HG02885 (cell line): ENCODE data around the gene NKX3-2.
A peak's percentile ranks its signal among the peaks of the same experiment; 100 is the strongest.

Experiments
- ATAC-seq: cut with Tn5 transposase; IDR thresholded peaks from one replicate; pipeline ENCODE4 v1.9.1; 2021; ENCODE audit warnings: mild to moderate bottlenecking; ENCODE audit not compliant: unreplicated experiment, poor library complexity

Gene NKX3-2

GRCh38 chr4:13546142-13546940, 2.0 kb upstream of the NKX3-2 start:
- no peak for ATAC-seq

GRCh38 chr4:13545394-13545808, 1.1 kb upstream of the NKX3-2 start:
- ATAC-seq = no peak

GRCh38 chr4:13544606-13545393, 492 bp upstream of the NKX3-2 start:
- ATAC-seq = peak; percentile 71

DNA sequence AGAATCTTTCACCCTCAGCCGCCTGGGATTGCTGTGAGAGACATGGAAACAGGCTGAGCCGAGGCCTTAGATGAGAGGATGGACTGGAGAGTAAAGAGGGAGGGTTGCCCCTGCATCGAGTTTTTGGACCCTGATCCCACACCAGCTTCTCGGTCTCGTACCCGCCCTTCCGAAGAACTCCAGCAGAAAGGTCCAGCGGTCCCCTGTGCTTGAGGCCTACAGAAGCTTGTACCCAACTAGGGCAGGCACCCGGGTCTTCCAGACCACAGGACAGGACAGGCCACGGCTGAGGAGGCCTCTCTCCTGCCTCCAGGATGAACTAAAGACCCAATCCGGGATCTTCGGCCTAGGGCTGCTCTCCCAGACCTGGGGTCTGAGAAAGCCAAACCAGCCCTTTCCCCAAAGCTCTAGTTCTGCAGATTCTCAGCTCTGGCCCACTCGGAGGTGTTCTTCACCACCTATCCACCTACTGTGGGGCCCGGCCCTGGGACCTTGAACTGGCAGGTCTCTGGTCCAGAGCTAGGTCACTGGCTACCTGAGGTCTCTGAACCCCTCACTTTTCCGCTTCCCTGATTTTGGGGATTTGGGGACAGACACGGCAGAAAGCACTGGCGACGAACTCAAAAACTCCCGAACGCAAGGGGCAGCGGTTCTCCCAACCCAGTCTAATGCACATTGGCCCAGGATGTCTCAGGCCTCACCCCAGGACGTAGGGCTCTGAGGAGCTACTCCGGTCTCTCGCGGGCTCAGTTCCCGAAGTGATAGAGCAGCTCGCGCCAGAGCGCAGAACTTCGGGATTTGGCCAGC, 1.1 kb downstream of the NKX3-2 start:
- no peak for ATAC-seq

DNA sequence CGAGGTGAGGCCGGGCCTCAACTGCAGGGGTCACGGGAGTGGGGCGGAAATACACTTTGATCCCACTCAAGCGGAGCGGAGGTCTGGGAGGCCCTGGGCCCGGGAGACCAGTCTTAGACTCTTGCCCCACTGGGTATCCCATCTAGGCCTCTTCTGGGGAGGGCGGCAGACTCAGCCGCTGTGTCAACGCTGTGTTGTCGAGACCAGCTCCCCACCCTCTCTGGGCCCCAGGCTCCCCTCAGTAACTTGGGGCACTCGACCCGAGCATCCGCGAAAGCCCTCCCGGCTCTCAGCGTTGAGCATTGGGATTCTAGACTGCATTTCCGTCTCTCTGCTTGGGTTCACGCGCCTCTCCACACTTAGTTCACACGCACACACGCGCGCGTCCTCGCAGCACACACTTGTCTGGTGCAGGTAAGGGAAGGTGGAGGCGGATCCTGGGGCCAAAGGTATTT, 1.7 kb downstream of the NKX3-2 start:
- ATAC-seq = no peak

GRCh38 chr4:13541720-13542576, 2.4 kb downstream of the NKX3-2 start:
- ATAC-seq = peak; percentile 42

- ATAC-seq = no peak
Observed at GRCh38 chr4:13541176-13541604, 3.1 kb downstream of the NKX3-2 start.

- no peak for ATAC-seq
Observed at GRCh38 chr4:13540446-13541175, 3.7 kb downstream of the NKX3-2 start.

DNA sequence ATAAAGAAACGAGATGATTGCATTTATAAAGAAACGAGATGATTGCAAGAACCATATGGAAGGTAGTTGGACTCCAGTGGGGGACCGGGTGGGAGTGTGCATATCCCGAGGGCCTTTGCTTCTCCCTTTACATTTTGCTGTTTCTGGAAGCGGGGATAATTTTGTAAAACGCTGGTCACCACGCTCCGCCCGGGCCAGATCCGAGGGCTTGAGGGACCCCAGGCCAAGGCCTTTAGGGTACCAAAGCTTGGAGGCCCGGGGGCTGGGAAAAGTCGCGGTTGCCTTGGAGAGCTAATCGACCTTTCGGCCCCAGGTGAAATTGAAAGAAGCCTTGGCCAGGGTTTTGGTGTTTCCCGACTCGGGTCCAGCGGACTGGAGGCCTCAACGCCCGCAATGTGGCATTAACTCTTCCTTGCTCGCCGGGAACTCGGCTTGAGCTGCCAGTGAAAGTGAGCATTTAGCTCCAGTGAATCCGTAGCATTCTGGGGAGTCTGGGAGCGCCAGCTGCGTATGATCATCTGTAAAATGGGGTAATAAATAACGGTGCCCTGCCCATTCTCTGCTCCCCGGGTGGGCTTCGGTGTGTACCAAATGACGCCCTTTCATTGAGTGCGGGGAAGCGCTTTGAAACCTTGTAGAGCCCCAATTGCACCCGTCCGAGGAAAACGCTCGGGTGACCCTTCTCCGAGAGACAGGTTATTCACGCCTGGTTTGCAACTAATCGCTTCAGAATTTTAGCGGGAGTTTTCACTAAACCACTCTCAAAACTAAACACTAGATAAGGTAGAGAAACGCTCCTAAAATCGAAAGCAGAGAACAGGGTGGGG, 4.5 kb downstream of the NKX3-2 start:
- no peak for ATAC-seq

- no peak for ATAC-seq
Observed at GRCh38 chr4:13539047-13539618, 5.2 kb downstream of the NKX3-2 start.

GRCh38 chr4:13538427-13538973, 5.8 kb downstream of the NKX3-2 start:
- no peak for ATAC-seq

DNA sequence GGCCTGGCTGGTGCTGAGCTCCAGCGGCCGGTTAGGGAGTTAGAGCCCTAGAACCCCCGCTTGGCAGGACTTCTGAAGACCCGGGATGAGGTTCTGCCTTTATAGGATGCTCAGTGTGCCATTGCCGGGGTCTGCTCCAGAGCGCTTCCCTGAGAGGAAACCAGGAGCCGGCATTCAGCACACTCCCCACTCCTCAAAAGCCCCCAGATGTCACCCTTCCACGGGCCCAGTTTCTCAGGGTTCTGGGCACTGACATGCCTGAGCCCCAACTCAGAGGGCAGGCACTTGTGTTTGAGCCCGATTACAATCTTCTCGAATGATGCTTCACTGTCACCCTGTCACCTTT, 6.5 kb downstream of the NKX3-2 start:
- no peak for ATAC-seq

- ATAC-seq = no peak
Observed at GRCh38 chr4:13537011-13537831, 7.1 kb downstream of the NKX3-2 start.

DNA sequence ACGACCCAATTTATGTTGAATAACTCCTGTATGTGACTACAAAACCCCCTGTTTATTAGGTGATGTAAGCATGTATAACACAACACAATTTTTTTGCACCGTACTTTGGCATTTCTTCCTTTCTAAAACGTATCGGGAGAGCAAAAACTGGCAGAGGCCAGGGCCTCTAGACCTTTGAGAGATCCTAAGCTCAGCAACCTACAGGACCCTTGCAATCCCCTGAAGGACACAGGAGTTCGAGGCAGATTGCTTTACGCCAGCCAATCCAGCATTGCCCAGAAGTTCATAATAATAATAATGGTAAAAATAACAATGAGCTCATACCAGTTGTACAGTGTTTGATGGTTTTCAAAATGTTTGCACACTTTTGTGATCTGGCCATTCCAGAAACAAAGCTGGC, 7.7 kb downstream of the NKX3-2 start:
- ATAC-seq = no peak

GRCh38 chr4:13535708-13536361, 8.5 kb downstream of the NKX3-2 start:
- ATAC-seq = no peak

DNA sequence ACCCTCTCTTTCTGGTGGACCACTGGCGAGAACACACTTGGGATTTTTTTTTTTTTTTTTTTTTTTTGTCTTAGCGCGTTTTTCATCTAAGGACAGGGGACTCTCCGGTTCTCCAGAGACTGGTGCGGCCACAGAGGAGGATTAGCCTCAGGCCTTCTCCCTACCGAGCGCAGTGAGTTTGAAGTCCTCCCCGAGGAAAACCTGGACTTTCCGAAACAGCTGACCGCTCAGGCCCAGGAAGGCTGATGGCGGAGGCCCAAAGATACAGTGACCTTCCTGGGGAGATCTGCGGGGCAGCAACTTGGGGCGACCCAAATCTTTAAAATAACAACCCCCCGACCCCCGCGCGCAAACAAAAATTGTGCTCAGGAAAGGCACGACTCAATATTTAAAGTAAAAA, 9.2 kb downstream of the NKX3-2 start:
- no peak for ATAC-seq
